Endodermal cell (in vitro differentiated cells): ENCODE results near the gene PITPNC1. TPM values are rescaled to one million over a fixed set of nuclear protein-coding genes. Genes with fewer than 3 reads are reported as not detected.
A peak's percentile ranks its signal among the peaks of the same experiment; 100 is the strongest.

ENCODE experiments used
- DNase-seq: peaks from one replicate; pipeline ENCODE4 v3.0.0-alpha.2; 2017
- H3K27ac ChIP-seq: 2 replicates; pipeline ENCODE4 v1.5.1; 2013; ENCODE audit warnings: mild to moderate bottlenecking, low read depth, low read length, moderate library complexity
- H3K27me3 ChIP-seq: 2 replicates; pipeline ENCODE4 v1.6.1; 2013; ENCODE audit warnings: mild to moderate bottlenecking, low read length, moderate library complexity; ENCODE audit not compliant: insufficient read depth, control insufficient read depth, poor library complexity, severe bottlenecking
- H3K36me3 ChIP-seq: 2 replicates; pipeline ENCODE4 v1.7.0; 2013; ENCODE audit warnings: mild to moderate bottlenecking, low read length, moderate library complexity; ENCODE audit not compliant: control insufficient read depth, insufficient read depth
- H3K4me1 ChIP-seq: one replicate; pipeline ENCODE4 v1.7.0; 2013; ENCODE audit warnings: low read length; ENCODE audit not compliant: control insufficient read depth, insufficient read depth
- H3K4me3 ChIP-seq: 2 replicates; pipeline ENCODE4 v1.5.1; 2013; ENCODE audit warnings: mild to moderate bottlenecking, low read length, moderate library complexity
- H3K9ac ChIP-seq: 2 replicates; pipeline ENCODE4 v1.6.1; 2013; ENCODE audit warnings: mild to moderate bottlenecking, low read length, moderate library complexity; ENCODE audit not compliant: poor library complexity, severe bottlenecking; ENCODE audit errors: extremely low read depth
- H3K9me3 ChIP-seq: 2 replicates; pipeline ENCODE4 v1.6.1; 2013; ENCODE audit warnings: mild to moderate bottlenecking, low read length, moderate library complexity; ENCODE audit not compliant: control insufficient read depth
- H3K27ac Mint-ChIP-seq: 2 replicates; pipeline ENCODE4 v1.8.0; 2020; ENCODE audit warnings: mixed read lengths
- H3K27me3 Mint-ChIP-seq: 2 replicates; pipeline ENCODE4 v1.8.0; 2021; ENCODE audit warnings: mild to moderate bottlenecking, mixed read lengths; ENCODE audit not compliant: insufficient read depth
- H3K36me3 Mint-ChIP-seq: 2 replicates; pipeline ENCODE4 v1.8.0; 2020; ENCODE audit warnings: low read depth, mixed read lengths
- H3K4me1 Mint-ChIP-seq: 2 replicates; pipeline ENCODE4 v1.8.0; 2020; ENCODE audit warnings: mixed read lengths
- H3K4me3 Mint-ChIP-seq: 2 replicates; pipeline ENCODE4 v1.8.0; 2020; ENCODE audit warnings: mild to moderate bottlenecking, moderate library complexity, mixed read lengths
- H3K9me3 Mint-ChIP-seq: 2 replicates; pipeline ENCODE4 v1.8.0; 2020; ENCODE audit warnings: mild to moderate bottlenecking, mixed read lengths
- CTCF ChIP-seq: fragments of 200-600 bp; sonication (generic); conservative IDR thresholded peaks from 2 replicates; pipeline ENCODE4 v1.5.0; 2021; ENCODE audit warnings: antibody characterized with exemption, mild to moderate bottlenecking
- WGBS, 2 experiments: methylation state at CpG; one replicate each; pipeline versions ENCODE4 v1.1.5 to v1.1.7; 2013; ENCODE audit warnings: missing lambda C conversion rate in 2 of 2, mixed read lengths in 1 of 2; ENCODE audit not compliant: insufficient coverage in 1 of 2, insufficient read length in 1 of 2; 5-methylcytosine and 5-hydroxymethylcytosine counted together
- total RNA-seq, 2 donors: library from RNA; stranded (reverse); fragmentation: NEBNext Ultra II Directional in 1 of 2; extraction: Animal tissue kit (Norgen Biotek cat#: 25700) in 1 of 2; gene quantifications; 2 replicates in 1 of 2; 3 replicates in 1 of 2; pipeline ENCODE4 v1.2.1, GENCODE V29; 2021

Gene PITPNC1
- total RNA-seq, 2 donors from 2014 or later: 28.9 to 36.4 TPM

GRCh38 chr17:67441052-67441895 lies 64.2 kb downstream of the PITPNC1 start:
- Histone ChIP-seq H3K4me3 (no peak overlapping the region), H3K27me3 (no peaks in the 10 kb centered on the region), H3K9ac (no peak overlapping the region), H3K27ac (peak overlapping the region; percentile 82), H3K9me3 (no peaks in the 10 kb centered on the region), H3K36me3 (no peaks in the 10 kb centered on the region), H3K4me1 (no peaks in the 10 kb centered on the region)
- DNase-seq: peak; percentile 28
- no peak for TF ChIP-seq CTCF
- H3K9me3 Mint-ChIP-seq: no peaks in the 10 kb centered on the region
- H3K4me3 Mint-ChIP-seq: no peak overlapping the region
- 85 to 86% methylated on average over 14 to 19 of the region's 19 CpGs for WGBS, 2 experiments
- H3K36me3 Mint-ChIP-seq: no peaks in the 10 kb centered on the region
- no peaks in the 10 kb centered on the region for H3K27me3 Mint-ChIP-seq
- H3K4me1 Mint-ChIP-seq: peaks cover 28% of the 10 kb centered on the region
- H3K27ac Mint-ChIP-seq: no peak overlapping the region

- Histone ChIP-seq H3K4me3 (no peak overlapping the region), H3K36me3 (no peaks in the 10 kb centered on the region), H3K4me1 (no peaks in the 10 kb centered on the region), H3K9me3 (no peaks in the 10 kb centered on the region), H3K9ac (no peak overlapping the region), H3K27me3 (no peaks in the 10 kb centered on the region), H3K27ac (peak overlapping the region; percentile 82)
- H3K36me3 Mint-ChIP-seq: no peaks in the 10 kb centered on the region
- H3K27ac Mint-ChIP-seq: no peak overlapping the region
- no peaks in the 10 kb centered on the region for H3K27me3 Mint-ChIP-seq
- WGBS, 2 experiments: 82 to 100% methylated on average over 1 of the region's 1 CpG
- no peaks in the 10 kb centered on the region for H3K9me3 Mint-ChIP-seq
- H3K4me1 Mint-ChIP-seq: peaks cover 28% of the 10 kb centered on the region
- no peak overlapping the region for H3K4me3 Mint-ChIP-seq
- no peak for DNase-seq
- TF ChIP-seq CTCF: no peak
Measured at GRCh38 chr17:67441896-67442219, 64.8 kb downstream of the PITPNC1 start.

DNA sequence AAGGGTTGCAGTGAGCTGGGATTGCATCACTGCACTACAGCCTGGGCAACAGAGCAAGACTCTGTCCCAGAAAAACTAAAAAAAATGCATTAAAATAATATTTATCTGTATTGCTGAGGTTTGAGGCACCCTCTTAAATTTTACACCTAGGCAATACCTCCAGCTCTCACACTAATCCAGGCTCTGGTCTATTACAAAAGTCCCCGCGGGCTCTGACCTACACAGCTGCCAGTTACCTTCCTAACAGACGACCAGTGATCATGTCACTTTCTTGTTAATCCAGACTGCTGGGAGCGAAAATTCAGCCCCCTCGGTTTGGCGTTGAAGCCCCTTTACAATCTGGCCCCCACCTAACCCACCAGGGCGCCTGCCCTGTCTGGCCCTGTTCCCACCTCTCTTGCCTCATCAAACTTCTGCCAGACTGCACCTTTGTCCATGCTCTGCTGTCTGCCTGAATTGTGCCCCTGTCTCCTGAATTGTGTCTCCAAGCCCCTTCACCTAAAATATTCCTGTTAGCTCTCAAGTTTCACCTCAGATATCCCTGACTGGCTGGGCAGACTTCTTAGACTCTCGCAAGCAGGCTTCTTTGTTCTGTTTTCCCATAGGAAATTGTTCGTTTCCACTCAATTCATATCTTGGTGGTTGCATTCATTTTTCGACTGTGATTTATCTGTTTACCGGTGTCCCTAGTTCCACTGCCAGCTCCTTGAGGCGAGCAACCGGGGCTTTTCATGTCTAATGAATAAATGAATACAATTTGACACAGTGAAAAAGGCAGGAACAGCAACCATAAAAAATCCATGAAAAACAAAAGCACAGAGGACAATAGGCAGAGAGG lies 65.9 kb downstream of the PITPNC1 start:
- no peaks in the 10 kb centered on the region for H3K4me1 ChIP-seq
- no peak overlapping the region for H3K9ac ChIP-seq
- peak overlapping the region; percentile 94 for H3K27ac ChIP-seq
- H3K36me3 Mint-ChIP-seq: no peaks in the 10 kb centered on the region
- H3K9me3 ChIP-seq: no peaks in the 10 kb centered on the region
- peak overlapping the region; percentile 71 for H3K27ac Mint-ChIP-seq
- no peak overlapping the region for H3K4me3 Mint-ChIP-seq
- H3K36me3 ChIP-seq: no peaks in the 10 kb centered on the region
- H3K27me3 Mint-ChIP-seq: no peaks in the 10 kb centered on the region
- H3K9me3 Mint-ChIP-seq: no peaks in the 10 kb centered on the region
- TF ChIP-seq CTCF: no peak
- H3K4me3 ChIP-seq: no peak overlapping the region
- no peaks in the 10 kb centered on the region for H3K27me3 ChIP-seq
- 70 to 82% methylated on average over 12 to 13 of the region's 13 CpGs for WGBS, 2 experiments
- peaks cover 28% of the 10 kb centered on the region for H3K4me1 Mint-ChIP-seq
- DNase-seq: no peak
